Hepatic stellate cell (primary cell): ENCODE results near the gene PIEZO2.
"Not testable (repeated sequence)": the region's sequence is repeated elsewhere in the genome, so short reads cannot be mapped to it uniquely, and the experiment has no call there.

ENCODE experiments used
- DNase-seq: peaks from one replicate; pipeline ENCODE4 v3.0.0; 2011; ENCODE audit warnings: low spot score

PIEZO2 gene

GRCh38 chr18:10681581-10682367, 467.6 kb downstream of the PIEZO2 start:
- DNase-seq, result no peak

DNA sequence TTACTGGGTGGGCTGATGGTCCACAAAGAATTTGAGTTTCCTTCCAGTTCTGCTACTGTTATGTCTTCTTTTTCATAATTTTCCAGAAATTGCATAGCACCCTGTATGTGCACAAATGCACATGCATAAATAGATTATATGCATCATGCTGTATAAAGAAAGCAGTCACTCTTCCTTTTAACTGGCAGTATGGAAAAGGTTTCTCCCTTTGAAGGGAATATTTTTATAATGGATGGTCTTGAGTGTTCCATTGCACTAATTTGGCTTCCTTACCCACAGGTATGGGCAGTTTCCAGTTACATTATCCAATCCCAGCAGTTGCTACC, 469.1 kb downstream of the PIEZO2 start:
- no peak for DNase-seq

- no peak for DNase-seq
These were observed 469.7 kb downstream of the PIEZO2 start for GRCh38 chr18:10679557-10680270.

GRCh38 chr18:10671441-10671840, 477.9 kb downstream of the PIEZO2 start:
- no peak for DNase-seq

DNA sequence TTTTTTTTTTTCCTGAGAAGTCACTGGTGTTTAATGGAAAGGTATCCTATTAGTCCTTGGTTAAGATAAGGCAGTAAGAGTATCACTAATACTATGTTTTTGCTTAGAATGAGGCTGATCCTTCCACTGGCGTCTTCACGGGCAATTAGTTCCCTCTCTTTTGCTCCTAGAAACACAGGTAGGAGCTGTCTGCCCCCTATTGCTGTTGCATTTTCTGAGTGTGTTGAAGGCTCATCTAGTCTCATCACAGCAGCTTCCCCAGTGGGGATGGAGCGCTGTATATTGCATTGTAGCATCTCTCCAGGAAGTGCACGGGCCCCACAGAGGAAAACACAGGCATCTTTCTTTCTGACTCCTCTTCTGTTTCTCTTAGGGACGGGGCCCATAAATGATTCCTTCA, 478.5 kb downstream of the PIEZO2 start:
- no peak for DNase-seq

GRCh38 chr18:10669441-10670100, 479.8 kb downstream of the PIEZO2 start:
- no peak for DNase-seq

DNA sequence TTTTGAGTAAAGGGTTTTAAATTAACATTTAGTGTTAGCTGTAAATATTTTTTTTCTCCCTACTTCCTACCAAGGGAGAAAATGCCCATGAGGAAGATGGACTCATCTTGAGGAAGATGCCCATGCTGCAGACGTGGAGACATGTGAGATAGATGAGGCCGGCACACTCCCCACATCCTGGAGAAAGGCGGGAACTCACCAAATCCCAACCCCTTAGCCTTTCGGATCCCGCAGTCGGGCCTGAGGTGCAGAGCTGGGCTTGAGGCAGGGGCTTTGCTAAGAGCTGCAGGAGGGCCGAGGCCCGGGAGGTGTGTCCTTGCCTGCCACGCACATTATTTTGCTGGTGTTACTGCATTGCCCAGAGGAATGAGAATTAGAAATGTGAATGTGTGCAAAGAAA, 485.6 kb downstream of the PIEZO2 start:
- no peak for DNase-seq

- DNase-seq, result no peak
These were observed 488.1 kb downstream of the PIEZO2 start for GRCh38 chr18:10661317-10661716.

- no peak for DNase-seq
These were observed 489.0 kb downstream of the PIEZO2 start for GRCh38 chr18:10660179-10660884.

GRCh38 chr18:10659594-10659993, 489.8 kb downstream of the PIEZO2 start:
- DNase-seq, result no peak

DNA sequence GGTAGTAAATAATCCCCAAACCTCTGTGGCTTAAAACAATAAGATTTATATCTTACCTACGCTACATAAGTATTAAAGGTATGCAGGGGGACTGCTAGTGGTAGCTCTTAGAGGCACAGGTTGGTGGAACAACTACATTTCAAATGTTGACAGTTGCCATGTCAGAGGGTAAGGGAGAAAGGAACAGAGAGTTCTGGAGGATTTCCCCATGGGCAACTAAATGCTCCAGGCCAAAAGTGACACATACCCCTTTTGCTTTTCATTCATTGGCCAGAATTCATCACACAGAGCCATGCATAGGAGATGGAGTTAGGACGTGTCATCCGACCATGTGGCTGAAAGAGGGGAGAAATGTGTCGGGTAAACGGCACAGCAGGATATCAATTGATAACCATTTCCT, 490.4 kb downstream of the PIEZO2 start:
- no peak for DNase-seq

- not testable (repeated sequence) for DNase-seq
These were observed 505.4 kb downstream of the PIEZO2 start for GRCh38 chr18:10644003-10644402.

DNA sequence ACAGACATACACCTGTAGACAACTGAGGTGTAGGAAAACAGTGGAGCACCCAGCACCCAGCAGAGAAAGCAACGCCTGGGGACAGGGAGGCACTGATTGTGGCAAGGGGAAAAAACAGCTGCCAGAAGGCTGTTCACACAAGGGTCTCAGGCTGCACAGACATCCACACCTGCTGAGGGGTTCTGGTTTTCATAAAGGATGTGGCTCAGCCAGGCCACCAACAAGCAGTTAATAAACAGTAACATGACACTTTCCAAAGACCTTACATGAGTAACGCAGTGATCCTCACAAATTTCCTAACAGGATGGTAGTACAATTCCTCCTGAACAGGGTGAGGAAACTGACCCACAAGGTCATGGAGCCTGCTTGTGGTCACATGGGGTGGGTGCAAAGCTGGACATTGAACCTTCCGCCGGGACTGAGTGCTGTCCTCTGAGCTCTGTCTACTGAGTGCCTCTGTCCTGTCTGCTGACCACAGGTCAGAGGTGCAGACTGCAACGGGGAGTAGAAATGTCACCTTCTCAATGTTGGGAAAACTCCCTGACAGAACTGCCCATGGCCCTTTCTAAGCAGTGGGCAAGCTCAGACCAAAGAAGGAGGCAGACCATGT, 506.3 kb downstream of the PIEZO2 start:
- DNase-seq, result not testable (repeated sequence)

DNA sequence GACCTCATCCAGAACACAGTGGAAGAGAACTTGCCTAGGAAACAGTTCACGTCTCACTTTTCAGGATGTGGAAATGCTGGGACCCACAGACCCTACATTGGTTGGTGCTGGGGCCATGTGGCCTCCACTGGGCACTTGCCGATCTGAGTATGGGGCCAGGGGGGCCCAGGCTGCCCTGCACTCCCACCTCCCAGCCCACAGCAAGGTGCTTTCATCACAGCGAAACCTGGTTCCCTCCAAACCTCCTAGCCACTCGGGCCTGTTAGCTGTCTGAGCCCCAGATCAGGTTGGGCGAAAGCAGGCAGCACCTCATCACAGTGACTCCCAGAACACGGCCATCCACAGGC, 510.9 kb downstream of the PIEZO2 start:
- not testable (repeated sequence) for DNase-seq

DNA sequence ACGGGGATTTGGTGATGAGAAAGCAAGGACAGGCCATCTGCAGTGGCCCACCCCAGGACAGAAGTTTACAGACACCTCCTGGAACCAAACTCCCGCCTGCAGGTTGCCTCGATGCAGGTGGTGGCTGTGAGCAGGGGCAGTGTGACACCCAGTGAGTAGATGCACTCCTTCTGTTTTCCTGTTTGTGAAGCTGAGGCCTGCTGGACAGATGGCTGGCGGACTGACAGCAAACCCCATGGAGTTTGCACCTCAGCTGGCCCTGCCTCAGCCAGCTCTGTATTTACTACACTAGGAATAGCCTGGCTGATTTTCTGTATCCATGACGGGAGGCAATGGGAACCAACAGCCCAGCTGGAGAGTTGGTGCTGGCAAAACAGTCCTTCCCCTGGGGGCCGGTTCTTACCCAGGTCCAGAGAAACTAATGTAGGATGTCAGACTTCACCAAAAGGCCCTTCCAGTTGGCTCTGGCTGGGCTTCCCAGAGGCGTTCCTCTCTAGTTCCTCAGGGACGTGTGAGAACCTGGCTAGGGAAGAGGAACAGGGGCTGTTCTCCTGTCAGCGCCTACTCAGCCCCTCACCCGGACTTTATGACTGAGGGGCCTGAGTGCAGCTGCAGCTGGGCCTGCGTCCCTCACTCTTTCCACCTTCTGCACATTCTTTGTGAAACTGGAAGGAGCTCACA, 511.4 kb downstream of the PIEZO2 start:
- not testable (repeated sequence) for DNase-seq

GRCh38 chr18:10629076-10629475, 520.3 kb downstream of the PIEZO2 start:
- DNase-seq, result not testable (repeated sequence)

GRCh38 chr18:10626606-10627213, 522.7 kb downstream of the PIEZO2 start:
- DNase-seq, result not testable (repeated sequence)

DNA sequence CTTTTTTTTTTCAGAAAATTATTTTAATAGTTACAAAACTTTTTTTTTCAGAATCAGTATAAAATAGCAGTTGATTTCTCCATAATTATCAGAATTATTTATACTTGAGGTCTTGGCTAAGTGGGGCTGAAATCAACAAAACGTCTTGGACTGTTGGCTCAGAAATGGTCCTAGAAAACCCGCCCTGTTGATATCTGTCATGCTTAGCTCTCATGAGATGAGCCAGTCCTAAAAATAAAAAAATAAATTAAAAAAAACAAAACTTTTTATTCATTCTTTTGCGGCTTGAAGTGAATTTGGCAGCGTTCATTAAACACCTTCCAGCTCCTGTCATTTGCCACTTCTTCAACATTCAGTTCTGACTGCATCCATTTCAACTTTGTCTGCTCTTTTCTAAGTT, 525.8 kb downstream of the PIEZO2 start:
- not testable (repeated sequence) for DNase-seq

DNA sequence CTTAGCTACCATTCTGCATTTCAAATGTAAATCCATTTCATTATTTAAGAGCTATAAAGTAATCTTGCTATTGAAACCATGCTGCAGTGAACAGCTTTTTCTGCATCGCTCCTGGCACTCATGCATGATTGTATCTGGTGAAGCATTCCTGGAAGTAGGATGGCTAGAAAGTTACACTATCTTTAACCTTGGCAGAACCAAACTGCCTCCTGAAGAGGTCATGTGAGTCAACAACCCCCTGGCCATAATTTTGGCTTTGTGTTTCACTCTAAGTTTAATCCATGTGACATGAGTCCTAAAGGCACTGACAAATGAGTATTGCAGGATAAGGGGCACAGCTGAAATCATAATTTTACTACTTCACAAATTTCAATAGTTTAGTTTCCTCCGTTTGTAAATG, 526.4 kb downstream of the PIEZO2 start:
- not testable (repeated sequence) for DNase-seq

GRCh38 chr18:10620670-10621329, 528.6 kb downstream of the PIEZO2 start:
- not testable (repeated sequence) for DNase-seq
